Karpas-422 (cell line): Measurements from ENCODE around the gene USP13. TPM values are rescaled to one million over a fixed set of nuclear protein-coding genes. Genes with fewer than 3 reads are reported as not detected.

Experiments used
- DNase-seq: peaks from one replicate; pipeline ENCODE4 v3.0.0-alpha.2; 2015
- H2AFZ ChIP-seq: fragments of 200-600 bp; sonication (generic); 2 replicates; pipeline ENCODE4 v1.6.1; 2014; ENCODE audit warnings: antibody characterized with exemption, low read length, mixed read lengths
- H3K27ac ChIP-seq: fragments of 200-600 bp; sonication (generic); 2 replicates; pipeline ENCODE4 v1.5.1; 2014; ENCODE audit warnings: mild to moderate bottlenecking, low read length, moderate library complexity
- H3K27me3 ChIP-seq: fragments of 200-600 bp; sonication (generic); 2 replicates; pipeline ENCODE4 v1.6.1; 2014; ENCODE audit warnings: low read length, mixed read lengths
- H3K36me3 ChIP-seq: fragments of 200-600 bp; sonication (generic); 2 replicates; pipeline ENCODE4 v1.6.1; 2014; ENCODE audit warnings: low read length, mixed read lengths; ENCODE audit not compliant: insufficient read depth
- H3K4me1 ChIP-seq: fragments of 200-600 bp; sonication (generic); 2 replicates; pipeline ENCODE4 v1.6.1; 2014; ENCODE audit warnings: mild to moderate bottlenecking, low read length, mixed read lengths
- H3K4me2 ChIP-seq: fragments of 200-600 bp; sonication (generic); 2 replicates; pipeline ENCODE4 v1.6.1; 2014; ENCODE audit warnings: low read length, low read depth, mild to moderate bottlenecking; ENCODE audit not compliant: poor library complexity, severe bottlenecking
- H3K4me3 ChIP-seq: fragments of 200-600 bp; sonication (generic); 2 replicates; pipeline ENCODE4 v1.5.1; 2014; ENCODE audit warnings: mild to moderate bottlenecking, antibody characterized with exemption, low read length, mixed read lengths
- H3K79me2 ChIP-seq: fragments of 200-600 bp; sonication (generic); 2 replicates; pipeline ENCODE4 v1.6.1; 2014; ENCODE audit warnings: mild to moderate bottlenecking, low read length, mixed read lengths
- H3K9ac ChIP-seq: fragments of 200-600 bp; sonication (generic); 2 replicates; pipeline ENCODE4 v1.6.0; 2014; ENCODE audit warnings: low read length
- H3K9me2 ChIP-seq: fragments of 200-600 bp; sonication (generic), shearing (Covaris generic); replicated peaks from 2 replicates; pipeline ENCODE4 v1.6.0; 2014; ENCODE audit warnings: mild to moderate bottlenecking, low read length, moderate library complexity; ENCODE audit not compliant: insufficient read depth
- H3K9me3 ChIP-seq: fragments of 300-700, 200-600 bp; sonication (generic); 2 replicates; pipeline ENCODE4 v1.6.1; 2014; ENCODE audit warnings: low read length, mixed read lengths
- H4K20me1 ChIP-seq: fragments of 200-600 bp; sonication (generic); 2 replicates; pipeline ENCODE4 v1.6.1; 2014; ENCODE audit warnings: mild to moderate bottlenecking, antibody characterized with exemption, low read length, low read depth; ENCODE audit not compliant: insufficient read depth
- total RNA-seq: library from RNA; depleted of rRNA; stranded (reverse); fragments of >200 nt; shearing (Covaris generic); gene quantifications from 2 replicates; pipeline ENCODE4 v1.2.3, GENCODE V29; 2014; ENCODE audit warnings: low replicate concordance

USP13 gene
- total RNA-seq, 1 experiment from 2014 or later, result 22.1 TPM

- Histone ChIP-seq H4K20me1 (no peaks in the 10 kb centered on the region), H3K27ac (no peak overlapping the region), H3K9me2 (no peaks in the 10 kb centered on the region), H3K9me3 (no peaks in the 10 kb centered on the region), H3K9ac (no peak overlapping the region), H2AFZ (no peak overlapping the region), H3K4me2 (no peak overlapping the region), H3K4me3 (no peak overlapping the region), H3K36me3 (peaks cover 41% of the 10 kb centered on the region), H3K27me3 (no peaks in the 10 kb centered on the region), H3K79me2 (no peaks in the 10 kb centered on the region), H3K4me1 (no peaks in the 10 kb centered on the region)
- no peak for DNase-seq
Measured at GRCh38 chr3:179760944-179761343, 108.1 kb downstream of the USP13 start.

DNA sequence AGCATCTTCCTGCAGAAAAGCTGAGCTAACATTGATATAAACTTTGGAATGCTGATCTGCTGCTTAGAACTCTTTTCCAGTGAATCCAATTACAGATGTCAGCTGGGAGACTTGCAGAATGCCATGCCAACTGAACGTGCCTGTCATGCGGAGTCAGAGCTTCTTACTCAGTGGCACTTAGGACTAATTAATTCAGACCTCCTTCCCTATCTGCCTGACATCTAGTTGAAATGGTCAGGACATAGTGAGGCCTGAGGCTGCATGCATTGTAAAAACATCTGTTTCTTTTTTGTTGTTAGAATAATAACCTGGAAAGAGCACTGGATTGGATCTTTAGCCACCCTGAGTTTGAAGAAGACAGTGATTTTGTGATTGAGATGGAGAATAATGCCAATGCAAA is 112.6 kb downstream of the USP13 start:
- no peak overlapping the region for H3K27ac ChIP-seq
- H3K9ac ChIP-seq, result no peak overlapping the region
- H3K79me2 ChIP-seq, result no peaks in the 10 kb centered on the region; the same call in 1 of the 2 replicates
- no peak overlapping the region for H2AFZ ChIP-seq
- H3K4me2 ChIP-seq, result no peak overlapping the region
- no peak overlapping the region for H3K4me3 ChIP-seq
- H4K20me1 ChIP-seq, result no peaks in the 10 kb centered on the region
- H3K9me3 ChIP-seq, result no peaks in the 10 kb centered on the region
- no peaks in the 10 kb centered on the region for H3K27me3 ChIP-seq
- H3K4me1 ChIP-seq, result no peaks in the 10 kb centered on the region
- H3K9me2 ChIP-seq, result no peaks in the 10 kb centered on the region
- H3K36me3 ChIP-seq, result peaks cover 56% of the 10 kb centered on the region
- no peak for DNase-seq

DNA sequence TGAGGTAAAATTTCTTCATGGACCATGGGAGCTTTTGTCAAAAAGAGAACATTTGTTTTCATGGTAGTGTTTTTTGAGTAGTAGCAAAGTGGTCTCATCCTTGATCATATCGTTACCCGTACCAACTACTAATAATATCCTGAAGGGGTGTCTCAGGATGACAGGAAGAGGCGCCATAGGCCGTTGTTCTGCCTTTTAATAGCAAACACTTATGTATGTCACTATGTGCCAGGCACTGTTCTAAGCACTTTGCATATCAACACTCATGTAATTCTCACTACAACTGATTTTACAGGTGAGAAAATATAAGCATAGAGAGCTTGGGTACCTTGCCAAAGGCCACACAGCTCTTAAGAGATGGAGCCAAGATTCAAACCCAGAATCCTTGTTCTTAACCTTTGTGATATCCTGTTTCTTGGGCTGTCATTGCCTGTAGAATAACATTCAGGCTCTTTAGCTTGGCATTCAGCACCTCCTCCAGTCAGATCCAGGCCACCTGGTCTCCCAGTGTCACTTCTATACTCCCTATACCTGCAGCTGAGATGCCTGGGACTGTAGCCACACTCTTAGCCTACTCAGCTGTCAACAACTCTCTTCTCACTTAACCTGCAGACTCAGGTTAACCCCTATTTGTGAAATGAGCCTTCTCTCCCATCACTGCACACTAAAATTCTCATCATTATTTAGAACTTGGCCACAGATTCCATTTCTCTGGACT is 113.7 kb downstream of the USP13 start:
- Histone ChIP-seq H3K4me1 (no peaks in the 10 kb centered on the region), H3K9me2 (no peaks in the 10 kb centered on the region), H3K9me3 (no peaks in the 10 kb centered on the region), H2AFZ (no peak overlapping the region), H3K79me2 (no peaks in the 10 kb centered on the region; the same call in 1 of the 2 replicates), H3K4me2 (no peak overlapping the region), H3K9ac (no peak overlapping the region), H3K4me3 (no peak overlapping the region), H3K27me3 (no peaks in the 10 kb centered on the region), H3K36me3 (peaks cover 56% of the 10 kb centered on the region), H4K20me1 (no peaks in the 10 kb centered on the region), H3K27ac (no peak overlapping the region)
- no peak for DNase-seq

- Histone ChIP-seq H3K9me3 (no peaks in the 10 kb centered on the region), H4K20me1 (no peaks in the 10 kb centered on the region), H3K4me3 (no peak overlapping the region), H3K79me2 (no peaks in the 10 kb centered on the region; the same call in 1 of the 2 replicates), H3K4me1 (no peaks in the 10 kb centered on the region), H3K36me3 (peaks cover 60% of the 10 kb centered on the region), H2AFZ (no peak overlapping the region), H3K9me2 (no peaks in the 10 kb centered on the region), H3K9ac (no peak overlapping the region), H3K4me2 (no peak overlapping the region), H3K27ac (no peak overlapping the region), H3K27me3 (no peaks in the 10 kb centered on the region)
- DNase-seq, result no peak
Measured at GRCh38 chr3:179768080-179768479, 115.2 kb downstream of the USP13 start.

DNA sequence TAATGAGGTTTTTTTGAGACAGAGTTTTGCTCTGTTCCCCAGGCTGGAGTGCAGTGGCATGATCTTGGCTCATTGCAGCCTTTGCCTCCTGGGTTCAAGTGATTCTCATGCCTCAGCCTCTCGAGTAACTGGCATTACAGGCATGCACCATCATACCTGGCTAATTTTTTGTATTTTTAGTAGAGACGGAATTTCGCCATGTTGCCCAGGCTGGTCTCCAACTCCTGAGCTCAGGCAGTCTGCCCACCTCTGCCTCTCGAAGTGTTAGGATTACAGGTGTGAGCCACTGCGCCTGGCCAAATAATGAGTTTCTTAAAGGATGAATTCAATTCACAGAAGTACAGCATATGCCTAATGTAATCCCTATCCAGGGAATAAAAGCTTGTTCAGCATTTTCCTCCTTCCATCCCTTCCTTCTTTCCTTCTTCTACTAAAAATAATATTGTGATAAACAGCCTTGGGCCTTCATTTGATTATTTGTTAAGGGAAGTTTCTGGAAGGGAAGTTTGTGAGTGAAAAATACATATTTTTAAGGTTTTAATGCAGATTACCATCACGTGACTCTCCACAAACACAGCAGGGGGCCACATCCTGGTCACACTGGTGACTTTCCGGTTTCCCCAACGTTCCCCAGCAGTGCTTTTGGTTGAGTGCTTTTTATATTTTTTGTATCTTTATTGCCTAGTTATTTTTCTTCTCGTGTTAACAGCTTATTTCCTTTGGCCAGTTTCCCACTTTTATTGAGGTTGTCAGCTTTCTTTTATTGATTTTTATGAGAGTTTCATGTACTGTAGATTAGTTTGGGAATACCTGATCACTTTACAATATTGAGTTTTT is 116.8 kb downstream of the USP13 start:
- Histone ChIP-seq H3K9ac (no peak overlapping the region), H3K9me3 (no peaks in the 10 kb centered on the region), H3K4me3 (no peak overlapping the region), H3K36me3 (peaks cover 70% of the 10 kb centered on the region), H2AFZ (no peak overlapping the region), H3K27me3 (no peaks in the 10 kb centered on the region), H3K9me2 (no peaks in the 10 kb centered on the region), H3K4me2 (no peak overlapping the region), H3K27ac (no peak overlapping the region), H3K79me2 (no peaks in the 10 kb centered on the region; the same call in 1 of the 2 replicates), H3K4me1 (no peaks in the 10 kb centered on the region), H4K20me1 (no peaks in the 10 kb centered on the region)
- DNase-seq, result no peak

DNA sequence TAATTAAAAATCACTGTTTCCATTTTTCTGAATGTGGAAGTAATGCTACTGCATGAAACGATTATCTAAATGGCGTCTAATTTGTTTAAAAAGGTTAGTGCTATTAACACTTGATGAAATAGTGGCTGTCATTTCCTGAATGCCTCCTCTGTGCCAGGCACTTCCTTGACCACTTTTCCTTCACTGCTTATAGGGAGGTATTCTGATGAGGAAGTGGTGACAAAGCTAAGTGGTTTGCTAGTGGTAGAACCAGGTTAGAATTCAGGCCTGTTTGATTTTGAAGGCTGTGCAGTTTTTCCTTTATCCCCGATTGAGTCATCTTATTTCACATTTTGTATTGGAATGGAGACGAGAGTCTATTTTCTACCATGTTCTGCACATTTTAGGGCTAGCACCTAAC is 119.0 kb downstream of the USP13 start:
- H3K36me3 ChIP-seq, result peaks cover 66% of the 10 kb centered on the region
- no peak overlapping the region for H3K9ac ChIP-seq
- no peak overlapping the region for H3K27ac ChIP-seq
- H3K4me1 ChIP-seq, result no peaks in the 10 kb centered on the region
- no peak for DNase-seq
- H3K9me3 ChIP-seq, result no peaks in the 10 kb centered on the region
- H2AFZ ChIP-seq, result no peak overlapping the region
- peaks cover 3% of the 10 kb centered on the region; the same call in 1 of the 2 replicates for H3K79me2 ChIP-seq
- H3K9me2 ChIP-seq, result no peaks in the 10 kb centered on the region
- H4K20me1 ChIP-seq, result no peaks in the 10 kb centered on the region
- H3K4me3 ChIP-seq, result no peak overlapping the region
- no peak overlapping the region for H3K4me2 ChIP-seq
- H3K27me3 ChIP-seq, result no peaks in the 10 kb centered on the region

- Histone ChIP-seq H3K4me2 (no peak overlapping the region), H4K20me1 (no peaks in the 10 kb centered on the region), H3K9me2 (no peaks in the 10 kb centered on the region), H3K27ac (no peak overlapping the region), H3K79me2 (peaks cover 3% of the 10 kb centered on the region; the same call in 1 of the 2 replicates), H3K4me1 (no peaks in the 10 kb centered on the region), H3K9me3 (no peaks in the 10 kb centered on the region), H2AFZ (no peak overlapping the region), H3K36me3 (peaks cover 63% of the 10 kb centered on the region), H3K9ac (no peak overlapping the region), H3K4me3 (no peak overlapping the region), H3K27me3 (no peaks in the 10 kb centered on the region)
- no peak for DNase-seq
Measured at GRCh38 chr3:179772297-179772696, 119.5 kb downstream of the USP13 start.

- H3K27ac ChIP-seq, result no peak overlapping the region
- H4K20me1 ChIP-seq, result no peaks in the 10 kb centered on the region
- 0 out of 2 replicates have a peak, but pooled peaks cover 3% of the 10 kb centered on the region for H3K79me2 ChIP-seq
- H3K9ac ChIP-seq, result no peak overlapping the region
- H3K9me3 ChIP-seq, result no peaks in the 10 kb centered on the region
- no peak overlapping the region for H3K4me3 ChIP-seq
- H3K36me3 ChIP-seq, result peaks cover 64% of the 10 kb centered on the region
- H3K4me1 ChIP-seq, result no peaks in the 10 kb centered on the region
- H3K4me2 ChIP-seq, result no peak overlapping the region
- H3K27me3 ChIP-seq, result no peaks in the 10 kb centered on the region
- H3K9me2 ChIP-seq, result no peaks in the 10 kb centered on the region
- DNase-seq, result no peak
- H2AFZ ChIP-seq, result no peak overlapping the region
Measured at GRCh38 chr3:179775416-179776122, 122.7 kb downstream of the USP13 start.
